Activated T-helper 1 cell treated with Interleukin-2 at 50 U/mL for 16 hours (primary cell): ENCODE measurements around the gene OR2L5.

Source experiments
- DNase-seq: peaks from one replicate; pipeline ENCODE4 v3.0.0-alpha.2; 2020; ENCODE audit warnings: low read depth

Gene OR2L5, protein sequence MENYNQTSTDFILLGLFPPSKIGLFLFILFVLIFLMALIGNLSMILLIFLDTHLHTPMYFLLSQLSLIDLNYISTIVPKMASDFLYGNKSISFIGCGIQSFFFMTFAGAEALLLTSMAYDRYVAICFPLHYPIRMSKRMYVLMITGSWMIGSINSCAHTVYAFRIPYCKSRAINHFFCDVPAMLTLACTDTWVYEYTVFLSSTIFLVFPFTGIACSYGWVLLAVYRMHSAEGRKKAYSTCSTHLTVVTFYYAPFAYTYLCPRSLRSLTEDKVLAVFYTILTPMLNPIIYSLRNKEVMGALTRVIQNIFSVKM

DNA sequence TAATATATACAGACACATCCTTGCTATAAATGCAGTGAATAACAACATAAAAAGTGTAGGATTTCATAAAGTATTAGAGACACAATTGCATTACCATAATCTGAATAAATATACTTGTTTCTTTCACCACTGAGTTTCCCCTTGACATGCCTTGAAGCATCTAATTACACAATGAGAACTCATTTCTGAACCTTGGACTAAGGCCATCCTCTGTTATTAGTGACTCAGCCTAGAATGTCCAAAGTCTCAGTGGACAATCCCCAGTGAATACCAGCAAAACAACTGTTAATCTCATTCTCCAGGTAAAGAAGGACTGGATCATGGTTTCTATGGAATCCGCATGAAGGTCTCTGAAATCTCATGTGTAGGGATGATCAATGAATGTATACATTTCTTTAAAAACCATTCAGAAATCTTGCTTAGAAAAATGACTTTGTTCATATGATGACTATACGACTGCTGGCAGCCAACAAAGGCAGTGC lies at the start of gene OR2L5:
OR2L5 (plus strand) TSS at position 432 of the 482 bp plus-strand sequence. CDS start 8,288 bp downstream, outside the sequence.
- DNase-seq = no peak

DNA sequence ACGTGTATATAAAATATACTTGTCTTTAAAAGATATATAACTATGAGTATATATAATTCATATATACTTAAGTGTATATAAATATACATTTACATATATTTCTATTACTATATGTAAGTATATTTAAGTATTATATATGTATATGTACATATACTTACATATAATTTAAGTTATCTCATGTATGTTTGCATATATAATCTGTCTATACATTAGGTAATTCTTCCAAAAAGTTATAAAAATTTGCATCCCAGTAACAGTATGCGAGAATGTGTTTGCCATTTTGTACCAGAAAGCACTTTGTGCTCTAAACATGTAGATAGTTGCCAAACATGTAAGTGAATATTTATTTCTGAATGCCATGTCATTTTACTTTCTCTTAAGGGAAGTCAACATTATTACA lies 48.5 kb upstream of the OR2L5 start, which contains the start of gene OR2AK2:
OR2AK2 (plus strand) TSS at position 301 of the 400 bp plus-strand sequence. CDS start 144 bp downstream, outside the sequence.
- DNase-seq = no peak

DNA sequence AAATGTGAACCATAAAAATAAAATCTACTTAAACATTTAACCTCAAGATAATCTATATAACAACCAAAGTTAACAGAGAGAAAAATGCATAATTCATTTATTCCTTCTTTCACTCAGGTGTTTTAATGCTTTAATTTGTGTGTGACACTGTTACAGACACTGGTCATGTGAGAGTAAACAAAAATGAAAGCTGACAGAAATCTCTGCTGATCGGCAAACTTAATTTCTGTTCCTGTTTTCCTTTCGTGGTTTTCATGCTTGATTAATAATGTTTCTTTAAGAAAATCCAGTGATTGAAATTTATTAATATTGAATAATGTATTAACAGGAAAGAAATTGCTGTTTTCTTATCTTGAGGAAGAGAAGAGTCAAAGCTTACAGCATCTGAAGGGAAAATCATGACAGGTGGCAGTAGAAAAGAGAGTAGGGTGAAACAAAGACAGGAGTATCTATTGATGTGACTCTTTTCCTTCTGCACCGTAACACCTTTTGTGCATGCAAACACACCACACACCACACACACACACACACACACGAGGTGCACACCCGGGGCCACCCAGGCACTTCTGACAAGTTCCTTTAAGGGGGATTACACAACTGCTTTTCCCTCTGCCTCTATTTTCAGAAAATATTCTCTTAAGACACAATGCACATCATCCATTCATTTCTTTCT lies 46.8 kb upstream of the OR2L5 start:
- no peak for DNase-seq

DNA sequence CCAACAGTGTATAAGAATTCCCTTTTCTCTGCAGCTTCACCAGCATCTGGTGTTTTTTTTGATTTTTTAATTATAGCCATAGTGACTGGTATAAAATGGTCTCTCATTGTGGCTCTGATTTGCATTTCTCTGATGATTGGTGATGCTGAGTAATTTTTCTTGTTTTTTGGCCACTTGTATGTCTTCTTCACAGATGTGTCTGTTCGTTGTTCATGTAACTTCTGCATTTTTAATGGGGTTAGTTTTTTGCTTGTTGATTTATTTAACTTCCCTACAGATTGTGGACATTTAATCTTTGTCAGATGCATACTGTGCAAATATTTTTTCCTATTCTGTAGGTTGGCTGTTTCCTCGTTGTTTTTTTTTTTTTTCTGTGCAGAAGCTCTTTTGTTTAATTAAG lies 20.5 kb upstream of the OR2L5 start:
- no peak for DNase-seq

DNA sequence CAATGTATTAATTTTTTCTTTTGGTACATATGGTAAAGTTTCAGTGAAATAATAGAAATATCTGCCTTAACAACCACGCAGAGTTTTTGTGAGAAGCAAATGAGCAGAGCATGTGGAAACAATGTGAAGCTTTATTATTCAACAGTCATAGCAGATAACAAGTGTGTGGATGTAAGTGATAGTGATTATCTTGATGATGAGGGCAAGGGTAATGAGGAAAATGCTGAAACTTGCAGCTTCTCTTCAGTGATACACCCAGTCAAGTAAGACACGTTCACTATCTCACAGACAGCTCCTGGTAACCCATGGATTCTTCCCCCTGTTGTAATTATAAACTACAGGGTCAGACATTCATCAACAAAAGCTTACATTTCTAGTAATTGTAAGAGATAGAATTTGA lies 14.6 kb upstream of the OR2L5 start:
- DNase-seq = no peak

DNA sequence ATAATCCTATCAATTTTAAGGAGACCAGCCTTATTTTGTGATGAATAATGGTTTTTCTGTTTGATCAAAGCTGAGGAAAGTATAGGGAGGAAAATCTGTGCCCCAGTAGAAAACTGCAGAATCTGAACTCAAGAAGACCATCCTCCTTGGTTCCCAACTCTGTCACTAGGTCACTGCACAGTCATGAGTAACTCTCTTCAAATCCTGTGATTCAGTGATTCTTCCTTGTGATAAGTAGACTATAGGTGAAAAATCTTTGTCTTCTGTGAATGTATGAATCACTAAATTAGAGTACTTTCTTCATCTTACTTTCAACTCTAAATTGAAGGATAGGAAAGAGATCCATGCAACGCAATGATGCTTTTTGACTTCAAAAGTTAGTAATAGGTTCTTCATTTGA lies 13.3 kb upstream of the OR2L5 start:
- no peak for DNase-seq

DNA sequence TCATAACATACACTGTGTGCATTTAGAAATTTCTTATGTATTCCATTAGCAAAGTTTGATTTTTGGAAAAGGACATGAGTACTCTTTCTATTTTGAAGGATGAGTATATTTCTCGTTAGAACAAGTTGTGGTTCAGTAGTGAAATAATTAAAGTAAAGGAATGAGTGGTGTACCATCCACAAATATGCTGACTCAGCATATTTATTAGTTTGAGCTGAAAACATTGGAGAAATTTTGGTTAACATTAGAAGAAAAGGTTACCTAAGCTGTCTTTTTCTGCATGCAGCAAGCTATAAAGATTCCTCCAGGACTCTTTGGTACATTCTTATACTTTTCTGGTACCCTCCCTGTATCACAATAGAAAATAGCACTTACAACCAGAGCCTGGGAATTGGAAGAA lies 5.7 kb upstream of the OR2L5 start:
- no peak for DNase-seq

DNA sequence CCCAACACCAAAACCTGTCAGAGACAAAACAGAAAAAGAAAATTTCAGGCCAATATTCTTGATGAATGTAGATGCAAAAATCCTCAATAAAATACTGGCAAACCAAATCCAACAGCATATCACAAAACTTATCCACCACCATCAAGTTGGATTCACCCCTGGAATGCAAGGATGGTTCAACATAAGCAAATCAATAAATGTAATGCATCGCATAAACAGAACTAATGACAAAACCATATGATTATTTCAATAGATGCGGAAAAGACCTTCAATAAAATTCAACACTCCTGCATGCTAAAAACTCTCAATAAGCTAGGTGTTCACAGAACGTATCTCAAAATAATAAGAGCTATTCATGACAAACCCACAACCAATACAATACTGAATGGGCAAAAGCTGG lies 3.8 kb upstream of the OR2L5 start:
- no peak for DNase-seq

DNA sequence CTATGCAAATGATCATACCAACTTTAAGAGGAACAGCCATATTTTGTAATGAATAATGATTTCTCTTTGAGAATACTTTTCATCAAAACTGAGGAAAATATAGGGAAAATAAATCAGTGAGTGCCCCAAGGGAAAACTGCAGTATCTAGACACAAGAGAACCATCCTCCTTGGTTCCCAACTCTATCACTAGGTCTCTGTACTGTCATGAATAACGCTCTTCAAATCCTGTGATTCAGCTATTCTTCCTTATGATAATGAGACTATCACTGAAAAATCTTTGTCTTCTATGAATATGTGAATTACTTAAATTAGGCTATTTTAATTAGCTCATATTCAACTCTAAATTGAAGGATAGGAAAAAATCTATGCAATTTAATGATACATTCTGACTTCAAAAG lies 2.3 kb downstream of the OR2L5 start:
- DNase-seq = no peak

DNA sequence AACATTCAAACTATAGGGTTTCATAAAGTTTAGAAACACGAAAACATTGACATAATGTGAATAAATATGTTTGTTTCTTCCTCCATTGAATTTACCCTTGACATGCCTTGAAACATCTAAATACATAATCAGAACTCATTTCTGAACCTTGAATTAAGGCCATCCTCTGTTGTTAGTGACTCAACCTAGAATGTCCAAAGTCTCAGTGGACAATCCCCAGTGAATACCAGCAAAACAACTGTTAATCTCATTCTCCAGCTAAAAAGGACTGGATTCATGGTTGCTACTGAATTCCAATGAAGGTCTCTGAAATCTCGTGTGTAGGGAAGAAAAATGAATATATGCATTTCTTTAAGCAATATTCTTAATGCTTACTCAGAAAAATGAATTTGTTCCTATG lies 16.3 kb downstream of the OR2L5 start, which contains the start of gene OR2L2:
OR2L2 (plus strand) TSS at position 301 of the 400 bp plus-strand sequence. CDS start 8,198 bp downstream, outside the sequence.
- no peak for DNase-seq

DNA sequence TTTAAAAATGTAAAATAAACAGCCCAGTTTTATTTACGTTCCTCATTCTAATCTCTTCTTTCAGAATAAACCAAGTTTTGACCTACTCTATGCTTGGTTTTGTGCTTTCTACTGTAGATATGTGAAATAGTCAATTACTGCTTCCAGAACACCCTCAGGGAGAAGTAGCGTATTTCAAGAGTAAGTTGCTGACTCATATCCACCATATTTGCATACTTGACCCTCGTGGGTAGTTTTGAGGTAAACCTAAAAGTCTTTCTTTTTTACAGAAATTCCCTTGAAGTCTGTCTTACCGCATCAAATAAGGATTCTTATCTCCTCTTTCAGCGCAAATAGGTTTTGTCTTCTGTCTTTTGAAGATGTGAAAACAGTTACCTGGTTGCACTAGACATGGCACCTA lies 31.7 kb downstream of the OR2L5 start:
- no peak for DNase-seq

DNA sequence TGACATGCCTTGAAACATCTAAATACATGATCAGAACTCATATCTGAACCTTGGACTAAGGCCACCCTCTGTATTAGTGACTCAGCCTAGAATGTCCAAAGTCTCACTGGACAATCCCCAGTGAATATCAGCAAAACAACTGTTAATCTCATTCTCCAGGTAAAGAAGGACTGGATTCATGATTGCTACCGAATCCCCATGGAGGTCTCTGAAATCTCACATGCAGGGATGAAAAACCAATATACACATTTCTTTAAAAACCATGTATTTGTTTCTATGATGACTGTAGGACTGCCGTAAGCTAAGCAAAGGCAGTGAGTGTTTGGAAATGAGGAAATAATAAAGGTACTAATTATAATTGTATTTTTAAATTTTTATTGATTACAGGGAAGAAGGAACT lies 33.1 kb downstream of the OR2L5 start, which contains the start of gene OR2L3:
OR2L3 (plus strand) TSS at position 301 of the 400 bp plus-strand sequence. CDS start 13,846 bp downstream, outside the sequence.
- DNase-seq = no peak

DNA sequence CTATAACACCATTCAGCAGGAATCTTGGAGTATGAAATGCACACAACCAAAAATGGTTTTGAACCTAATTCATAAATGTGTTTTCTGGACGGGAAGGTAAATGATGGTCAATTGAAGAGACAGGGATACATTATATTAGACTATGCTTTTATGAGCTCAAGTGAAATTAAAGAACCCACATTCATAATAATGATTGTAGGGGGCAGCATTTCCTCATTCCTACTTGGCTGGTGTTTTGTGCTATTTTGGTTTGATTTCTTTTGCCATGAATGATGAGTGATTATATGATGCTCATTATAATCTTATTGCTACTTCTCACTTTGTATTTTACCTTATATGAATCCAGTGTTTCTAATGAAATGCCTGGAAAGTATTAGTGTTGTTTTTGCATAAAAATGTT lies 33.5 kb downstream of the OR2L5 start:
- no peak for DNase-seq

DNA sequence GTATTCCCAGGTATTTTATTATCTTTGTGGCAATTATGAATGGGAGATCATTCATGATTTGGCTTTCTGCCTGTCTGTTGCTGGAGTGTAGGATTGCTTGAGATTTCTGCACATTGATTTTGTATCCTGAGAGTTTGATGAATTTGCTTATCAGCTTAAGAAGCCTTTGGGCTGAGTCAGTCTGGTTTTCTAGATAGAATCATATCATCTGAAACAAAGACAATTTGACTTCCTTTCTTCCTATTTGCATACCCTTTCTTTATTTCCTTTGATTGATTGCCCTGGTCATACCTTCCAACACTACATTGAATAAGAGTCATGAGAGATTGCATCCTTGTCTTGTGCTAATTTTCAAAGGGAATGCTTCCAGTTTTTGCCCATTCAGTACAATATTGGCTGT lies 41.2 kb downstream of the OR2L5 start:
- no peak for DNase-seq

DNA sequence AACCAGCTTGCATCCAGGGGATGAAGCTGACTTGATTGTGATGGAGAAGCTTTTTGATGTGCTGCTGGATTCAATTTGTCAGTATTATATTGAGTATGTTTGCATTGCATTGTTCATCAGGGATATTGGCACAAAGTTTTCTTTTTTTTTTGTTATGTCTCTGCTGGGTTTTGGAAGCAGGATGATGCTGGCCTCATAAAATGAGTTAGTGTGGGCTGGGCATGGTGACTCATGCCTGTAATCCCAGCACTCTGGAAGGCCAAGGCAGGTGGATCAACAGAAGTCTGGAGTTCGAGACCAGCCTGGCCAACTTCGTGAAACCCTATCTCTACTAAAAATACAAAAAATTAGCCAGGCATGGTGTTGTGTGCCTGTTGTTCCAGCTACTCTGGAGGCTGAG lies 41.8 kb downstream of the OR2L5 start:
- DNase-seq = no peak

DNA sequence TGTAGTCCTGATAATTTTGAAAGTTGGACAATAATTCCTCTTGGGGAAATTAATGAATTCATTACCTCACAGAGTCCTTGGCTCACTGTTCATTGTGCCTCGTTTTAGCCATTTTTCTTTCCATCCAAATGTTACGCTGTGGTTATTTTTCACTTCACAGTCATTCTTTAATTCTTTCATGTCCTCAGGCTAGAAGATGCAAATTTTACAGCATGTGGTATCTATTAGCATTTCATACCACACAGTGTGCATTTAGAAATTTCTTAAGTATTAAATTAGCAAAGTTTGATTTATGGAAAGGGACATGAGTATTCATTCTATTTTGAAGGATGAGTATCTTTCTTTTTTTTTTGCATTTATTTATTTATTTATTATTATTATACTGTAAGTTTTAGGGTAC lies 51.6 kb downstream of the OR2L5 start:
- no peak for DNase-seq

DNA sequence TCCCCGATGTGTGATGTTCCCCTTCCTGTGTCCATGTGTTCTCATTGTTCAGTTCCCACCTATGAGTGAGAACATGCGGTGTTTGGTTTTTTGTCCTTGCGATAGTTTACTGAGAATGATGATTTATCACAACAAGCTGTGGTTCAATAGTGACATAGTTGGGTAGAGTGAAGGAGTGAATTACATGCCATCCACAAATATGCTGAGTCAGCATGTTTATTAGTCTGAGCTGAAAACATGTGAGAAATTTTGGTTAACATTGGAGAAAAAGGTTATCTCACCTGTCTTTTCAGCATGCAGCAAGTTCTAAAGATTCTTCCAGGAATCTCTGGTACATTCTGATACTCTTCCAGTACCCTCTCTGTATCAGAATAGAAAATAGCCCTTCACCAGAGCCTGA lies 52.1 kb downstream of the OR2L5 start:
- DNase-seq = no peak
